Left hindlimb (tissue), 1 donor: Measurements from ENCODE around the gene ZNF3.
"Not testable (repeated sequence)": the region's sequence is repeated elsewhere in the genome, so short reads cannot be mapped to it uniquely, and the experiment has no call there.

Experiments used
- DNase-seq: peaks from one replicate; pipeline ENCODE4 v3.0.0-alpha.2; 2018

Gene ZNF3

GRCh38 chr7:100081535-100082102, at the start of gene ZNF3:
TSS of gene ZNF3 (minus strand) at chr7:100081723. CDS start at chr7:100077357, 4,366 bp downstream.
- peak; percentile 99 for DNase-seq

DNA sequence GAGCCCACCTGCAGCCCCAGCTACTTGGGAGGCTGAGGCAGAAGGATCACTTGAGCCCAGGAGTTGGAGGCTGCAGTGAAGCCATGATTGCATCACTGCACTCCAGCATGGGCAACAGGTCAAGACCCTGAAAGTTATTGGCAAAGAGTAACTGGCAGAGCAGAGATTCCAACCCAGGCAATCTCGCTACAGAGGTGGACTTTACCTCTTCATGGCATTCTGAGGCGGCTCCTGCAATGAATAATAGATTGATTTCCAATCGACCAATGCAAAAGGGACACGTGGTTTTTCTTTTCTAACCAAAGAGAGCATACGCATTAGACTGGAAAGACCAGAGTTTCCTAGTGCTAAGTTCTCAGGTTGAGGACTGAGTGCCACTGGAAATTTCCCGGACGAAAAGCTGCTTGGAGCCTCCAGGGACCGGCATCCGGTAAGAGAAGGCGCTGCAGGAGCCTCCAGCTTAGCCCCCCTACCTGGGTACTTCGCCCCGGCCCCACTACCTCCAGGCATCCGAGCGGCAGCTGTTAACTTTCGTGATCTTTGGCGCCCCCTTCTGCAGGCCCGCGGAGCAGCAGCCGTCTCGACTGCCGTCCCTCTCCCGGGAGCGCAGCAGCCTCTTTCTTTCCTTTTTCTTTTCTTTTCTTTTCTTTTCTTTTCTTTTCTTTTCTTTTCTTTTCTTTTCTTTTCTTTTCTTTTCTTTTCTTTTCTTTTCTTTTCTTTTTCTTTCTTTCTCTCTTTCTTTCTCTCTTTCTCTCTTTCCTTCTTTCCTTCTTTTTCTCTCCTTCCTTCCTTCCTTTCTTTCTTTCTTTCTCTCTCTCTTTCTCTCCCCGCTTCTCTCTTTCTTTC, 49.3 kb upstream of the ZNF3 start:
- peak; percentile 77 for DNase-seq

DNA sequence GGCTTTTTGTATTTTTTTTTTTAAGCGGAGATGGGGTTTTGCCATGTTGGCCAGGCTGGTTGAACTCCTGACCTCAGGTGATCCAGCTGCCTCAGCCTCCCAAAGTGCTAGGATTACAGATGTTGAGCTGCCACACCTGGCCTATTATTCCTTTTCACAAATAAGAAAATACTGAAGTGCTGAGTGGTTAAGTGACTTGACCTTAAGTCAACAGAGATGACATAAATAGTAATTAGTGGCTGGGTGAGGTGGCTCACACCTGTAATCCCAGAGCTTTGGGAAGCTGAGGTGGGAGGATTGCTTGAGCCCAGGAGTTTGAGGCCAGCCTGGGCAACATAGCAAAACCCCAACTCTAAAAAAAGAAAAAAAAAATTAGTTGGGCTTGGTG, 48.7 kb upstream of the ZNF3 start:
- not testable (repeated sequence) for DNase-seq

DNA sequence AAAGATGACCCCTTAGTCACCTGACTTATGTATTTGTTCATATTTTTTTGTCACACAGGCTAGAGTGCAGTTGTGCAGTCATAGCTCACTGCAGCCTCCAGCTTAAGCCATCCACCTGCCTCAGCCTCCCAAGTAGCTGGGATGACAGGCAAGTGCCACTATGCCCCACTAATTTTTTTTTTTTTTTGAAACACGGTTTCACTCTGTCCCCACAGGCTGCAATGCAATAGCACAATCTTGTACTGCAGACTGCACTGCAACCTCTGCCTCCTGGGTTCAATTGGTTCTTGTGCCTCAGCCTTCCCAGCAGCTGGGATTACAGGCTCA, 47.1 kb upstream of the ZNF3 start:
- DNase-seq: no peak

DNA sequence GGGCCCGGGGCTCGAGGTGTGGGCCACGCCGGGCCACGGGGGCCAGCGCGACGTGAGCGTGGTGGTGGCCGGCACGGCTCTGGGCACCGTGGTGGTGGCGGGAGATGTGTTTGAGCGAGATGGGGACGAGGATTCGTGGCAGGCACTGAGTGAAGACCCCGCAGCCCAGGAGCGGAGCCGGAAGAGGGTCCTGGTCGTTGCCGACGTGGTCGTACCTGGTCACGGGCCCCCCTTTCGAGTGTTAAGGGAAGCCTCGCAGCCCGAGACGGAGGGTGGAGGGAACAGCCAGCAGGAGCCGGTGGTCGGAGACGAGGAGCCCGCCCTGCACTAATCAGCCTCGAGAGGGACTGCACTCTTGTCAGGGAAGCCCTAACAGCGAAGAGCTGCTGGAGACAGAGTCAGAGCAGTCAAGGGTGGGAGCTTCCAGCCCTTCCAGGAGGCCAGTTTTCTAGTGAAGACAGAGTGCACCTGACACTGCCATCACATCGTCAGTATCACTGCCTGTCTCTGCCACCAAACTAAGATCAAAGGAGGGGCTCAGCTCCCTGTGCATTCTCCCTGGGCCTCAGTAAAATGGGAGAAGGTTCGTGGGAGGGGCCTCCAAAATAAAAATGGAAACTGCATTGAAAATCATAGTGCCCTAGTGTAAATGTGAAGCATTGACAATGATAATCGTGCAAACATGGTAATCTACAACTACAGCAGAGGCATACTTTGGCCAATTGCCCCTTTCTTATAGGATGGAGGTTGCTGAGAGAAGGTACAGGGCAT, 46.5 kb upstream of the ZNF3 start:
- peak; percentile 57 for DNase-seq

GRCh38 chr7:100126931-100127865, 45.7 kb upstream of the ZNF3 start, which contains the start of gene MBLAC1:
TSS of gene MBLAC1 (plus strand) at chr7:100126967. CDS start at chr7:100127396, 429 bp downstream.
- peak; percentile 94 for DNase-seq

DNA sequence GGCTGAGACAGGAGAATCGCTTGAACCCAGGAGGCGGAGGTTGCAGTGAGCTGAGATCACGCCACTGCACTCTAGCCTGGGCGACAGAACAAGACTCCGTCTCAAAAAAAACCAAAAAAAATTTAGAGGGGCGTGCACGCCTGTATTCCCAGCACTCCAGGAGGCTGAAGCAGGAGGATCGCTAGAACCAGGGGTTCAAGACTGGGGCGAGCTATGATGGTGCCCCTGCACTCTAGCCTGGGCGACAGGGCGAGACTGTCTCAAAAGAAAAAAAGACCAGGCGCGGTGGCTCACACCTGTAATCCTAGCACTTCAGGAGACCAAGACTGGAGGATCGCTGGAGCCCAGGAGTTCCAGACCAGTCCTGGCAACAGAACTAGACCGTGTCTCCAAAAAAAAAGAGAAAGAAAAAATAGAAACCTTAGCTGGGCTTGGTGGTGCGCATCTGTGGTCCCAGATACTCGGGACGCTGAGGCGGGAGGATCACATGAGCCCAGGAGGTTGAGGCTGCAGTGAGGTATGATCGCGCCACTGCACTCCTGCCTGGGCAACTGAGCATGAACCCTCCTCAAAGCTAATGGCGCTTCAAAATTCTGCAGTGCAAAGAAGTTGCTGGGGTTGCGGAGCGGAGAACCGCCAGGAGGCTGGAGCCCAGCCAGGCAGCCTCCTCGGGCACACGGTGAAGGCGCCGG, 44.9 kb upstream of the ZNF3 start:
- no peak for DNase-seq

DNA sequence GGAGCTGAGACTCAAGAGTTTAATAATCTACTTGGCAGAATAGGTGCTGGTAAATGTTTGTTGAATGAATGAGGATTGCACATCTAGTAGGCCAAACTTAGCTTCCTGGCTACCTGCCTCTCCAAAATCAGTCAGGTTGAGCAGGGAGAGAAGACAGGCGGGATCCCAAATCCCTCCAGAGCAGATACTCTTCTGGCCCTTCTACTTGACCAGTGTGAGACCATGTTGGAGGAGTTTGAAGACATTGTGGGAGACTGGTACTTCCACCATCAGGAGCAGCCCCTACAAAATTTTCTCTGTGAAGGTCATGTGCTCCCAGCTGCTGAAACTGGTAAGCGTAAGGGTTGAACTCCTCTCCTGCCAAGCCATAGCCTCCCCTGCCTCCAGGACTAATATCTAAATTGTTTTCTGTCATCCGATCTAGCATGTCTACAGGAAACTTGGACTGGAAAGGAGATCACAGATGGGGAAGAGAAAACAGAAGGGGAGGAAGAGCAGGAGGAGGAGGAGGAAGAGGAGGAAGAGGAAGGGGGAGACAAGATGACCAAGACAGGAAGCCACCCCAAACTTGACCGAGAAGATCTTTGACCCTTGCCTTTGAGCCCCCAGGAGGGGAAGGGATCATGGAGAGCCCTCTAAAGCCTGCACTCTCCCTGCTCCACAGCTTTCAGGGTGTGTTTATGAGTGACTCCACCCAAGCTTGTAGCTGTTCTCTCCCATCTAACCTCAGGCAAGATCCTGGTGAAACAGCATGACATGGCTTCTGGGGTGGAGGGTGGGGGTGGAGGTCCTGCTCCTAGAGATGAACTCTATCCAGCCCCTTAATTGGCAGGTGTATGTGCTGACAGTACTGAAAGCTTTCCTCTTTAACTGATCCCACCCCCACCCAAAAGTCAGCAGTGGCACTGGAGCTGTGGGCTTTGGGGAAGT, 43.0 kb upstream of the ZNF3 start:
- DNase-seq: no peak

- no peak for DNase-seq
These were observed 41.0 kb upstream of the ZNF3 start for GRCh38 chr7:100122568-100122967.

DNA sequence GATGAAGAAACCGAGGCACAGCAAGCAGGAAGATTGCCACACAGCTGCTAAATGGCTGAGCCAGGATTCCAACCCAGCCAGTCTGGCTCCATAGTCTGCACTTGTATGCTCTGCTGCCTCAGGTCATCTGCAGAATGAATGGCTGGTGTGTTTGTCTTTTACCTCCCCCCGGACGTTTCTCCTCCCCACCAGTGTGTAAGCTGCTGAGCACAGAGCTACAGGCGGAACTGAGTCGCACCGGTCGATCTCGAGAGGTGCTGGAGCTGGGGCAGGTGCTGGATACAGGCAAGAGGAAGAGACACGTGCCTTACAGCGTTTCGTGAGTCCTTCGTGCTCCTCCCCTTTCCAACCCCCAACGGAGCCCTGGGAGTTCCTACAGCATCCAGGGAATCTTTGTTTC, 40.5 kb upstream of the ZNF3 start:
- DNase-seq: no peak

DNA sequence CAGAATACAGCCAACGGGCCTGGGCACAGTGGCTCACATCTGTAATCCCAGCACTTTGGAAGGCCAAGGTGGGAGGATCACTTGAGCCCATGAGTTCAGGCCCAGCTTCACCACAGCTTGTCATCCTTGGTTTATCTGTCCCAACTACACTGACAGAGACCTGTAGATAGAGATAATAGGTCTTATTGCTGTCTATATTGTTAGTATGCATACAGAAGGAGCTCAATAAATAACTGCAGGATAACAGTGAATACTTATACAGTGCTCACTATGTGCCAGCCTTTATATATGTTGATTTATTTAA, 39.2 kb upstream of the ZNF3 start:
- no peak for DNase-seq

DNA sequence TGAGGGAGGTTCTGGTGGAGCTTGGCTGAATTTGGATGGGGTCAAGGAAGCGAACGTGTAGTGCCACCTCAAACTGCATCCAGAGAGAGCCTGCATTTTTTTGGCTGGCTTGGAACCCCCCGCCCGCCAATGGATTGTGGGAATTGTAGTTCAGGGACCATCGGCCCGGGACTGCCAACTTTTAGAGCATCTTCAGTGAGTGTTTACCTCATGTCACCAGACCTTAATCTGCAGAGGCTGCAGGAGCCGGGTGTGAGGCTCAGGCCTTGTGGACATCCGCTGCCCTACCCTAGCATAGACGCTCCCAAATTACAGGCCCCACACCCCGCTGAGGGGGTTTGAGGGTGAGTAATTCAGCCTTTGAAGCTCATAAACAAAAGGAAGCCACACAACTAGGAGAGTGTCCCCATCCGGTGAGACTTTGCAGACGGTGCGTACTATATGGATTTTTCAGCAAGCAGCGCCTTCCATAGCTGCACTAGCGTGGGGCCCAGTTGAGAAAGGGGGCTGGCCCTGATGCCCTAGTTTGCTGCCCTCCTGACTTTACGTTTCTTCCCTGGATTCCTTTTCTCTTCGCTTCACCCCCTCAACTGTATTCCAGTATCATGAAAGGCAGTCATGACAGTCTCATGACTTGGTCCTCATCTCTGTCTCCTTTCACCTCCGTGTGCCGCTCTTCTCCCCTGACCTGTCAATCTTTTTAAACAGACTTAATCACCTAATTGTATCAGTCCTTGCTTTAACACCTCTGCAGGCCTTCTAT, 38.6 kb upstream of the ZNF3 start:
- DNase-seq: peak; percentile 83

GRCh38 chr7:100119072-100119969, 37.8 kb upstream of the ZNF3 start, which contains the start of the genes CNPY4 and TAF6:
TSS of gene CNPY4 (plus strand) at chr7:100119634. CDS start at chr7:100119745, 111 bp downstream.
TSS of gene TAF6 (minus strand) at chr7:100119358. CDS start at chr7:100114209, 5,149 bp downstream.
- peak; percentile 96 for DNase-seq

GRCh38 chr7:100118388-100119071, 37.0 kb upstream of the ZNF3 start:
- no peak for DNase-seq

GRCh38 chr7:100115026-100115425, 33.5 kb upstream of the ZNF3 start:
- no peak for DNase-seq

DNA sequence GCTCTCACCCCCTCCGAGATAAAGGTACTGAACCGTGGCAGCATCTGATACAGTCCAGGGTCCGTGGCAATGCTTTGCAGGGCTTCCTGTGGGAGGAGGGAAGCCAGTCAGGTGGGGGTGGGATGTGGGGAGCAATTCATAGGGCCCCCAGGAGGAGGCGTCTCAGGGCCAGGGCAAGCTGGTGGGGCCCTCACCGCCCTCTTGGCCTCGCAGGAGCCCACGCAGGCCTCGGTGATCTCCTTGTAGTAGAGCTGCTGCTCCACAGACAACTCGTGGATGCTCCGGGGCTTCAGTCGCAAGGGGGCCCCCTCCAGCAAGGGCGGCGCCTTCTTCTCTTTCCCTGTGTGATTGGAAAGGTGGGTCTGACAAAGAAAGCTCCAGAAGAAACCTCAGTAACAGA, 30.4 kb upstream of the ZNF3 start:
- no peak for DNase-seq

GRCh38 chr7:100111156-100111555, 29.6 kb upstream of the ZNF3 start:
- no peak for DNase-seq

DNA sequence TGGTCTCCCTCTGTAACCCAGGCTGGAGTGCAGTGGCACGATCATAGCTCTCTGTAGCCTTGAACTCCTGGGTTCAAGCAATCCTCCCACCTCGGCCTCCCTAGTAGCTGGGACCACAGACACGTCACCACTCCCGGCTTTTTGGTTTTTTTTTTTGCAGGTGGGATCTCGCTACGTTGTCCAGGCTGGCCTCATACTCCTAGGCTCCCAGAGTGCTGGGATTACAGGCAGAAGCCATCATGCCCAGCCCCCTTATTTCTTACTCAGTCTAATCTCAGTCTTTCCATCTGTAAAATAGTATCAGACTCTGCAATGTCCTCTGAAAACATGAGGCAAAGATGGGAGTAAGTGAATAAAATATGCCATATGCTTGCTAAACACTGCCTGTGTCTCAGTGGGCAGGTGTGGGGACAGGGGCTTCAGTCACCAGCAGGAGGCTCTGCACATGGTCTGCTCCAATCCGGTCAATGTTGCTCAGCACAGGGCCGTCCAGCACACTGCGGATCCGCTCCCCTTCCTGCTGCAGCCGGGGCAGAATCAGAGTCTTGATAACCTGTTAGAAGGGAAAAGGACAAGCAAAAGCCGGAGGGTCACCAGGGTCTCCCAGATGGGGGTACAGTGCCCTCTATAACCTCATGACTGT, 28.1 kb upstream of the ZNF3 start:
- DNase-seq: no peak
